MCF 10A (cell line): ENCODE data around the gene MYMX. TPM values are rescaled to one million over a fixed set of nuclear protein-coding genes. Genes with fewer than 3 reads are reported as not detected.

ENCODE experiments used
- BruUV-seq: library from RNA; stranded (reverse); fragments of 400-500 nt; replicated peaks from 2 replicates; lab custom pipeline; 2021; lab: Mats Ljungman, UMichigan
- CTCF ChIA-PET: fragments of 300-600 bp; sonication (Branson Sonifier 250); formaldehyde crosslinking; extraction: SDS; loops from one replicate; lab custom pipeline; 2021; ENCODE audit warnings: antibody characterized with exemption, inconsistent platforms; lab: Yijun Ruan, JAX
- POLR2A ChIA-PET: fragments of 300-600, 350-650 bp; sonication (Branson Sonifier 250); formaldehyde crosslinking; extraction: SDS; loops from one replicate; lab custom pipeline; 2020; ENCODE audit warnings: antibody characterized with exemption, inconsistent platforms; lab: Yijun Ruan, JAX
- DNase-seq: peaks from one replicate; pipeline ENCODE4 v3.0.0-alpha.2; 2018; ENCODE audit not compliant: unreplicated experiment
- H3K27ac Mint-ChIP-seq: one replicate; pipeline ENCODE4 v1.8.0; 2022; ENCODE audit warnings: mild to moderate bottlenecking, low read depth, mixed read lengths; ENCODE audit not compliant: unreplicated experiment
- H3K27me3 Mint-ChIP-seq: one replicate; pipeline ENCODE4 v1.8.0; 2022; ENCODE audit warnings: mixed read lengths; ENCODE audit not compliant: insufficient read depth, unreplicated experiment
- H3K36me3 Mint-ChIP-seq: one replicate; pipeline ENCODE4 v1.8.0; 2022; ENCODE audit warnings: mild to moderate bottlenecking, moderate library complexity, mixed read lengths; ENCODE audit not compliant: insufficient read depth, unreplicated experiment
- H3K4me1 Mint-ChIP-seq: one replicate; pipeline ENCODE4 v1.8.0; 2022; ENCODE audit warnings: mixed read lengths; ENCODE audit not compliant: insufficient read depth, unreplicated experiment
- H3K4me3 Mint-ChIP-seq: one replicate; pipeline ENCODE4 v1.8.0; 2022; ENCODE audit warnings: mild to moderate bottlenecking, moderate library complexity, mixed read lengths; ENCODE audit not compliant: unreplicated experiment
- H3K9me3 Mint-ChIP-seq: one replicate; pipeline ENCODE4 v1.8.0; 2022; ENCODE audit warnings: mixed read lengths; ENCODE audit not compliant: unreplicated experiment
- CTCF ChIP-seq: fragments of 200-600 bp; IDR thresholded peaks from one replicate; pipeline ENCODE4 v1.8.0; 2022; ENCODE audit warnings: antibody characterized with exemption, mild to moderate bottlenecking; ENCODE audit not compliant: unreplicated experiment
- intact Hi-C: fragments of 100-400 bp; cut with micrococcal nuclease; formaldehyde crosslinking; loops from 2 replicates; pipeline ENCODE4 v1.14.1; 2022
- total RNA-seq: library from RNA; stranded (reverse); gene quantifications from 2 replicates; pipeline ENCODE4 v1.2.3, GENCODE V29; 2022

Gene MYMX
- total RNA-seq, 1 experiment from 2014 or later: not detected

- intact Hi-C loops: no loop called here
- no peak for TF ChIP-seq CTCF
- peak overlapping the region; percentile 68 for H3K4me3 Mint-ChIP-seq
- H3K27me3 Mint-ChIP-seq: no peaks in the 10 kb centered on the region
- ChIA-PET CTCF (interaction anchor here (0.6 to 6.0 kb wide), 11 partner anchors 11 to 1316 kb away, joined by 3 to 52 read pairs (median 4); no protein-coding TSS in a partner anchor), POLR2A (interaction anchor here (0.5 to 5.4 kb wide), 9 partner anchors 10 to 116 kb away, joined by 3 to 62 read pairs (median 3); partner anchors contain the start of gene HSP90AB1)
- no peaks in the 10 kb centered on the region for H3K36me3 Mint-ChIP-seq
- no peak for DNase-seq
- H3K4me1 Mint-ChIP-seq: peaks cover 53% of the 10 kb centered on the region
- peak overlapping the region; percentile 19 for H3K27ac Mint-ChIP-seq
- no peaks in the 10 kb centered on the region for H3K9me3 Mint-ChIP-seq
- no TSS peak for BruUV-seq
Measured at GRCh38 chr6:44224029-44224964, 7.6 kb downstream of the MYMX start.

- H3K9me3 Mint-ChIP-seq: no peaks in the 10 kb centered on the region
- H3K4me3 Mint-ChIP-seq: peak overlapping the region; percentile 68
- POLR2A ChIA-PET: interaction anchor here (0.6 to 5.4 kb wide), 7 partner anchors 10 to 115 kb away, joined by 3 to 62 read pairs (median 4); partner anchors contain the start of gene HSP90AB1
Measured at GRCh38 chr6:44224965-44225305, 8.2 kb downstream of the MYMX start.

GRCh38 chr6:44225579-44226325 is 9.0 kb downstream of the MYMX start:
- H3K27ac Mint-ChIP-seq: no peak overlapping the region

More at GRCh38 chr6:44224965-44225305, 8.2 kb downstream of the MYMX start:
- CTCF ChIA-PET: interaction anchor here (0.6 to 6.0 kb wide), 12 partner anchors 10 to 1316 kb away, joined by 3 to 52 read pairs (median 4); no protein-coding TSS in a partner anchor
- Mint-ChIP-seq H3K27me3 (no peaks in the 10 kb centered on the region), H3K4me1 (peaks cover 56% of the 10 kb centered on the region), H3K36me3 (no peaks in the 10 kb centered on the region), H3K27ac (no peak overlapping the region)
- intact Hi-C loops: no loop called here
- BruUV-seq: no TSS peak
- no peak for TF ChIP-seq CTCF
- no peak for DNase-seq

More at GRCh38 chr6:44225579-44226325, 9.0 kb downstream of the MYMX start:
- Mint-ChIP-seq H3K4me1 (peaks cover 56% of the 10 kb centered on the region), H3K4me3 (no peak overlapping the region), H3K9me3 (no peaks in the 10 kb centered on the region), H3K36me3 (no peaks in the 10 kb centered on the region), H3K27me3 (no peaks in the 10 kb centered on the region)
- no peak for TF ChIP-seq CTCF
- ChIA-PET POLR2A (interaction anchor here (5.4 kb wide), 1 partner anchor 21 kb away, joined by 62 read pairs; the partner anchor contains the start of gene HSP90AB1), CTCF (interaction anchor here (0.6 to 6.0 kb wide), 9 partner anchors 9 to 172 kb away, joined by 3 to 52 read pairs (median 8); no protein-coding TSS in a partner anchor)
- DNase-seq: no peak
- intact Hi-C loops: no loop called here
- no TSS peak for BruUV-seq
